HG03457 (cell line): ENCODE data around the gene KCTD10.
"Not testable (repeated sequence)": the region's sequence is repeated elsewhere in the genome, so short reads cannot be mapped to it uniquely, and the experiment has no call there.

Experiments
- ATAC-seq: cut with Tn5 transposase; IDR thresholded peaks from one replicate; pipeline ENCODE4 v1.9.1; 2021; ENCODE audit warnings: moderate number of reproducible peaks; ENCODE audit not compliant: unreplicated experiment

Gene KCTD10

GRCh38 chr12:109423392-109423791 lies 53.7 kb downstream of the KCTD10 start:
- no peak for ATAC-seq

- ATAC-seq = no peak
Observed at GRCh38 chr12:109422251-109422650, 54.8 kb downstream of the KCTD10 start.

GRCh38 chr12:109421355-109422087 lies 55.6 kb downstream of the KCTD10 start:
- ATAC-seq = no peak

DNA sequence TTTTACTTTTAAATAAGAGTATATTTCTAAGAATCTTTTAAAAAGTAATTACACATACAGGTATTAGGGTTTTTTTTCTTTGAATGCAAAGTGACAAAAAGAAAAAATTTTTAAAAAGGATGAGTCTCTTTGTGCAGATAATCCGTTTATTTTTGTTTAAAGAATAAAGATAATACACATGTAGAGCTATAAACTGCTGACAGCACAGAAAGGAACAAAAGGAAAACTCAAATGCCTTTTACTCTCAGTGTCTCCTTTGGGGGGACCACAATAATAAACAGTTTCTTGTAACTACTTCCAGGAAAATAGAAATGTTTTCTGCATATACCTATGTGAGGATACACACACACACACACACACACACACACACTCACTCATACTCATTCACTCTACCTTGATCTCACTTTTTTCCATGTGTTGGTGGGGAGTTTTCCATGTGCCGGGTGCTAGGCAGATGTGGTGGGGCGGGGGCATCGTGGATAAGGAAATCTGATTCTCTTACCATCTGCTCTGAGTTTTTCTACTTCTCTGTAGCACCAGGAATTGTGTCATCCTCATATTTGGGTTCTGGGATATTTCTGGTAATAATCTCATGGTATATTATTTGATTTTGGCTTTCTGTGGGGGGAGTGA lies 58.1 kb downstream of the KCTD10 start:
- ATAC-seq = no peak

GRCh38 chr12:109406147-109406546 lies 71.0 kb downstream of the KCTD10 start:
- ATAC-seq = not testable (repeated sequence)

GRCh38 chr12:109404841-109405240 lies 72.3 kb downstream of the KCTD10 start:
- not testable (repeated sequence) for ATAC-seq
